Ishikawa (cell line): ENCODE measurements around the gene RAET1E.

ENCODE experiments used
- EGR1 ChIP-seq: IDR thresholded peaks from 2 replicates; pipeline ENCODE4 v1.6.1; 2012
- EP300 ChIP-seq: IDR thresholded peaks from 2 replicates; pipeline ENCODE4 v1.6.1; 2012; ENCODE audit warnings: borderline replicate concordance
- RAD21 ChIP-seq: IDR thresholded peaks from 2 replicates; pipeline ENCODE4 v1.6.1; 2012; ENCODE audit warnings: low read depth
- YY1 ChIP-seq: IDR thresholded peaks from 2 replicates; pipeline ENCODE4 v1.6.1; 2012; ENCODE audit warnings: low read depth

DNA sequence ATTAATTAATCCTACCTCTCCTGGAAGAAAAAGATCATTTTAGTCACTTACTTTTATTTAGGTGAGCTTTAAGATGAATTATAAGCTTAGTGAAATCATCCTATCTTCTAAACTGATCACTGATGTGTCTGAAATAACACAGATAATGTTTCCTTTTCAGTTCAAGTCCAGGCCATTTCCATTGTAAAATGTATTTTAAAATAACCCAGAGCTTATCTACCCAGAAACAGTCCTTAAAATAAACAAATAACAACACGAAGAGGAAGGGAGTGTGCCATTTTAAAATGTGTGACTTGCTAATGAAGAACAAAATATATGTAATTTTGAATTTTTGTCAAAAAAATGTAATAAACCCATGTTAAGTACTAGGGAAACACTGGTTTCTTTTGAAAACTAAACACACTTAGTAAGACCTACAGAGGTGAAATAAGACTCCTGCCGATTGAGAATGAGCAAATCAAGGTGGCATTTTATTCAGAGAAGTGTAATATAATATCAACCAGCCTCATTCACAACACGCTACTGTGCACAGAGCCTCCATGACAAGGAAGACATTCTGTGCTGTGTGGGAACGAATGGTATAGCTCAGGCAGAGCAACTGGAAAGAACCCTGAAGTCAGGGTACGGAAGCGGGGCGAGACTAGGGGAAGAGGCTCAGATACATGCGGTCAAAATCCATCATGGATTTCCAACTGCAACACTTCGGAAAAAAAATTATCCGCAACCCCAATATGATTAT, 41.5 kb downstream of the RAET1E start:
- TF ChIP-seq RAD21 (no peak), EGR1 (no peak), EP300 (no peak), YY1 (no peak)
